Nephron progenitor cell (in vitro differentiated cells): Measurements from ENCODE around the gene CACNA1C.

ENCODE experiments used
- DNase-seq: peaks from one replicate; pipeline ENCODE4 v3.0.0; 2021
- H3K27ac Mint-ChIP-seq: 2 replicates; pipeline ENCODE4 v1.8.0; 2021; ENCODE audit warnings: mild to moderate bottlenecking, moderate library complexity, mixed read lengths
- H3K27me3 Mint-ChIP-seq: 2 replicates; pipeline ENCODE4 v1.8.0; 2021; ENCODE audit warnings: mild to moderate bottlenecking, low read depth, mixed read lengths; ENCODE audit not compliant: poor library complexity
- H3K36me3 Mint-ChIP-seq: 2 replicates; pipeline ENCODE4 v1.8.0; 2021; ENCODE audit warnings: low read depth, mixed read lengths
- H3K4me1 Mint-ChIP-seq: 2 replicates; pipeline ENCODE4 v1.8.0; 2021; ENCODE audit warnings: mixed read lengths
- H3K4me3 Mint-ChIP-seq: 2 replicates; pipeline ENCODE4 v1.8.0; 2021; ENCODE audit warnings: mild to moderate bottlenecking, moderate library complexity, mixed read lengths
- H3K9me3 Mint-ChIP-seq: 2 replicates; pipeline ENCODE4 v1.8.0; 2021; ENCODE audit warnings: mild to moderate bottlenecking, moderate library complexity, mixed read lengths
- TF ChIP-seq, protein P1 (sequence below): fragments of 200-600 bp; sonication (generic); IDR thresholded peaks from 2 replicates; pipeline ENCODE4 v1.5.0; 2021; ENCODE audit warnings: antibody characterized with exemption

The CACNA1C gene

DNA sequence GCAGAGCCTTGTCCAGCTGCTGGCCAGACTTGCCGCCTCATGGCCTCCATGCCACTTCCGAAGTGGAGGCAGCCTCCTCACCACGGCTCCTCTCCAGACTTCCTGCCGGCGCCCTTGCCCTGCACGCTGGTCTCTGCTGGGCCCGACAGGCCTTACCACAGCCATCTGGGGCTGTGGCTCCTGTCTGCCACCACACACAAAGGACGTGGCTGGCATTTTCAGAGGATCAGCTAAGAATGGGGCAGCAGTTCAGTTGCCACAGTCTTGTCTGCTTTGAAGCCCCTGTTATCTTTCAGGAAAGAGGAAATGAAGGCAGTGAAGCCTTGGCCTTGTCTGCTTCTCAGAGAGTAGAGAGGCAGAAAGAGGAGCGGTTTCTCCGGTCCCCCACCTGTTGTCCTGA lies 564.0 kb downstream of the CACNA1C start:
- no peaks in the 10 kb centered on the region for H3K9me3 Mint-ChIP-seq
- H3K36me3 Mint-ChIP-seq, result no peaks in the 10 kb centered on the region
- H3K27ac Mint-ChIP-seq, result no peak overlapping the region
- peaks cover 21% of the 10 kb centered on the region for H3K4me1 Mint-ChIP-seq
- TF ChIP-seq, protein P1, sequence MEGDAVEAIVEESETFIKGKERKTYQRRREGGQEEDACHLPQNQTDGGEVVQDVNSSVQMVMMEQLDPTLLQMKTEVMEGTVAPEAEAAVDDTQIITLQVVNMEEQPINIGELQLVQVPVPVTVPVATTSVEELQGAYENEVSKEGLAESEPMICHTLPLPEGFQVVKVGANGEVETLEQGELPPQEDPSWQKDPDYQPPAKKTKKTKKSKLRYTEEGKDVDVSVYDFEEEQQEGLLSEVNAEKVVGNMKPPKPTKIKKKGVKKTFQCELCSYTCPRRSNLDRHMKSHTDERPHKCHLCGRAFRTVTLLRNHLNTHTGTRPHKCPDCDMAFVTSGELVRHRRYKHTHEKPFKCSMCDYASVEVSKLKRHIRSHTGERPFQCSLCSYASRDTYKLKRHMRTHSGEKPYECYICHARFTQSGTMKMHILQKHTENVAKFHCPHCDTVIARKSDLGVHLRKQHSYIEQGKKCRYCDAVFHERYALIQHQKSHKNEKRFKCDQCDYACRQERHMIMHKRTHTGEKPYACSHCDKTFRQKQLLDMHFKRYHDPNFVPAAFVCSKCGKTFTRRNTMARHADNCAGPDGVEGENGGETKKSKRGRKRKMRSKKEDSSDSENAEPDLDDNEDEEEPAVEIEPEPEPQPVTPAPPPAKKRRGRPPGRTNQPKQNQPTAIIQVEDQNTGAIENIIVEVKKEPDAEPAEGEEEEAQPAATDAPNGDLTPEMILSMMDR, result no peak
- no peak for DNase-seq
- peaks cover 33% of the 10 kb centered on the region for H3K27me3 Mint-ChIP-seq
- no peak overlapping the region for H3K4me3 Mint-ChIP-seq

DNA sequence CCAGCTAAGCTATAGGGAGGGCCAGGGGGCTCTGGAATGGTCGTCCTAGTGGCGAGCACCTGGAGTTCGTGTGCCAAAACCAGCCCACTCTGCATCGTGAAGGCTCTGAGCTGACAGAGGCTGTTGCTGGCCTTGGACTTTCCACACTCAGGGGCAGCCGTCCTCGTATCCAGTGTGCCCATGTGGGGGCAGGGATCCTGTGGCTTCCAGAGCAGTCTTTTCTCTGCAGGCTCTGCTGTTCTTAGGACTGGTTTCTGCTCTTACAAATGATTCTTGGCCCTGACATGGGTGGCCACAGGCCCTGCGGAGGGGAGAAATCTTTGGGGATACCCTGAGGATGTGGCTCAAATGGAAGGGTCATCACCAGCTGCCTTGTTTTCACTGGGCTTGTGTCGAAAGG lies 564.6 kb downstream of the CACNA1C start:
- H3K4me1 Mint-ChIP-seq, result peaks cover 21% of the 10 kb centered on the region
- no peak for DNase-seq
- H3K27ac Mint-ChIP-seq, result no peak overlapping the region
- no peak overlapping the region for H3K4me3 Mint-ChIP-seq
- no peaks in the 10 kb centered on the region for H3K36me3 Mint-ChIP-seq
- H3K9me3 Mint-ChIP-seq, result no peaks in the 10 kb centered on the region
- TF ChIP-seq, protein P1, result no peak
- peaks cover 32% of the 10 kb centered on the region for H3K27me3 Mint-ChIP-seq

DNA sequence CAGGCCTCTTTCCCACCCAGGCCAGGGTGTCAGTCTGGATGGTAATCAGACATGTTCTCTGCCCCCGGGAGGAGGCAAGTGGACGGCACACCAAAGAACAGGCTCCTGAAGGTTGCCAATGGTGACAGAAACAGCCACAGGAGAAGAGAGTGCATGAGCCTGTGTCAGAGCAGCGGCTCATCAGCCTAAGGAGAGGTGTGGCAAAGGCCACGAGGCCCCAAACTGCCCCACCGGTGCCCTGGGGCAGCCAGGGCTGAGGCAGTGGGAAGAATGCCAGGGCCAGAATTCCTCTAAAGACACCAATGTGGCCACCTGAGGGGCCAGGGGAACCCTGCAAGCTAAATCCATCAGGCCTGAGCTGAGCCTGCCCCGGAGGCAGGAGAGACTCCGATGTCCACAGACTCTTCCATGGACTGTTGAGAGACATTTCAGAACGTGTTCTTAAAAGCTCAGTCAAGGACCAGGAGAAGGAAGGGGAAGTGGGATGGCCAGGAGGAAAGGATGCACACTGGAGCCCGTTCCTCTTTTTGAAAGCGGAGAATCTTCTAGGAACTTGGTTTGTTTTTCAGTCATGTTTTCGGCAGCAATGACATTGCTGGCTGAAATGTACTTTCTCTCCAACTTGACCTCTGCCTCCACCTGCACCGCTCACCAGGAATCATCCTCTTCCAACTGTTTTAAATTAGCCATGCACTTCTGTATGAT lies 565.7 kb downstream of the CACNA1C start:
- peaks cover 37% of the 10 kb centered on the region for H3K27me3 Mint-ChIP-seq
- no peaks in the 10 kb centered on the region for H3K9me3 Mint-ChIP-seq
- no peak overlapping the region for H3K4me3 Mint-ChIP-seq
- no peak overlapping the region for H3K27ac Mint-ChIP-seq
- H3K4me1 Mint-ChIP-seq, result peaks cover 21% of the 10 kb centered on the region
- TF ChIP-seq, protein P1, result no peak
- H3K36me3 Mint-ChIP-seq, result no peaks in the 10 kb centered on the region
- no peak for DNase-seq

DNA sequence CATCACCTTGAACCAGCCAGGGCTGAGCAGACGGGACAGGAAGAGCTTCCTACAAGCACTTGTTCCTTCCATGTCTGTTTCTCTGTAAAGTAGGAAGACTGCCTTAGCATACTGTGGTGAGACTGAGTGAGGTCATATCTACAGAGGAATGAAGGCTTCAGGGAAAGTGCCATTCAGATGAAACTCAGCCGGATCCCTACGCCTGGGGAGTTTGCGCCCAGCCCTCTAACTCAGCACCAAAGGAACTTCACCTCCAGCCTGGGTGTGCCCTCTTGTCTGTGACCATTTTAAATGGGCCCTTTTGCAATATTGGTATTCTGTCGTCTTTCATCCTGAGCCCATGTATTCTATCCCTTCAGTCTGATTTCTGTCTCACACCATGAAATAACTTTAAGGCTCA lies 566.3 kb downstream of the CACNA1C start:
- Mint-ChIP-seq H3K36me3 (no peaks in the 10 kb centered on the region), H3K27me3 (peaks cover 33% of the 10 kb centered on the region), H3K27ac (no peak overlapping the region)

DNA sequence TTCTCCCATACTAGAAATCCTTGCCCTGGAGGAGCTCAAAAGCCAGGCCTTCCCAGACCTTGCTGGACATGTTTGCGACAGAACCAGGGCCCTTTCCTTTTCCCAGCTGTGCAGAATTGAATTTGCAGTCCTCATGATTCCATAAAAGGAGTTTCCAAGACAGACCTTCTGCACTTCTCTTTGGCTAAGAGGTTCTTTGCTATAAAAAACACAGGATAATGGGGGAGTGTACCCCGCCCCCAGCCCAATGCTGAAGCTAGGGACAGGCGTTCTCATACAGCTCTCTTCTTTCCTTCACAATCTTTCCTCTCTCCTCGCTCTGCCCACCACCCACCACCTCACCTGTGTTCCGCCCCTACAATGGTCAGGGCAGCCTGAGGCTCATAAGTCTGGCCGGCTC lies 569.7 kb downstream of the CACNA1C start:
- TF ChIP-seq, protein P1, result no peak
- Mint-ChIP-seq H3K27me3 (peaks cover 31% of the 10 kb centered on the region), H3K4me3 (no peak overlapping the region), H3K9me3 (no peaks in the 10 kb centered on the region), H3K4me1 (peaks cover 21% of the 10 kb centered on the region), H3K27ac (no peak overlapping the region), H3K36me3 (no peaks in the 10 kb centered on the region)
- no peak for DNase-seq

More for the DNA sequence above, 566.3 kb downstream of the CACNA1C start:
- H3K4me3 Mint-ChIP-seq, result no peak overlapping the region
- H3K9me3 Mint-ChIP-seq, result no peaks in the 10 kb centered on the region
- peaks cover 23% of the 10 kb centered on the region for H3K4me1 Mint-ChIP-seq
- no peak for DNase-seq
- TF ChIP-seq, protein P1, result no peak

DNA sequence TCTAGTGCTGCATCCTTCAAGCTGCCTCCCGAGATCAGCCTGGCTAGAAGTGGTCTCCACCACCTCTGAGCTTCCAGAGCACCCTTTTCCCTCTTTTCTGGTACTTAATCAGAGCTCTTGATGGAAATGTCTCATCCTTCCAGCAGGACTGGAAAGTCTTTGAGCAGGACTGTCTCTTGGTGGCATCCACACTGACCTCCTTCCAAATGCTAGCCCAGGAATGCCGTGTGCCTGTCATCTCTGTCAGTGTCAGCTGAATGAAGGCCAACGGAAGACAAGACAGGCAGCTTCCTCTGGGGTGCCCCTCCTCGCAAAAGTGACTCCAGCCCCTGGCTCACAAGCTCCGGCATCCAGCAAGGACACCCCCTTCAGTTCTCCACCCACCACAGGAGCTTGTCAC lies 570.7 kb downstream of the CACNA1C start:
- no peak overlapping the region for H3K4me3 Mint-ChIP-seq
- DNase-seq, result no peak
- no peak overlapping the region for H3K27ac Mint-ChIP-seq
- peaks cover 35% of the 10 kb centered on the region for H3K27me3 Mint-ChIP-seq
- H3K9me3 Mint-ChIP-seq, result no peaks in the 10 kb centered on the region
- TF ChIP-seq, protein P1, result no peak
- H3K4me1 Mint-ChIP-seq, result peaks cover 31% of the 10 kb centered on the region
- no peaks in the 10 kb centered on the region for H3K36me3 Mint-ChIP-seq
